ENCODE data around the gene ARRB1. TPM values are rescaled to one million over a fixed set of nuclear protein-coding genes. Genes with fewer than 3 reads are reported as not detected.
A peak's percentile ranks its signal among the peaks of the same experiment; 100 is the strongest.
"Not testable (repeated sequence)": the region's sequence is repeated elsewhere in the genome, so short reads cannot be mapped to it uniquely, and the experiment has no call there.

Gene ARRB1
- total RNA-seq, 1 experiment from 2014 or later: 24.2 TPM

DNA sequence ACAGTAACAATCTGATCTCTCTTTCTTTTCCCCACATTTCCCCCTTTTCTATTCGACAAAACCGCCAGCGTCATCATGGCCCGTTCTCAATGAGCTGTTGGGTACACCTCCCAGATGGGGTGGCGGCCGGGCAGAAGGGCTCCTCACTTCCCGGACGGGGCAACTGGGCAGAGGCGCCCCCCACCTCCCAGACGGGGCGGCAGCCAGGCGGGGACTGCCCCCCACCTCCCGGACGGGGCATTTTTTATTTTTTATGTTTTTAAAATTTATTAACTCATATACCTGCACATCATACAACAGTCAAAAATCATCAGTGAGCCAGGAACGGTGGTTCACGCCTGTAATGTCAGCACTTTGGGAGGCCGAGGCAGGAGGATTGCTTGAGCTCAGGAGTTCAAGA, 27.3 kb upstream of the ARRB1 start:
- H3K36me3 ChIP-seq (ENCODE audit: control insufficient read depth in 1 of 2, insufficient read depth in 2 of 2, low read length in 2 of 2); H3K9me3 ChIP-seq (ENCODE audit: control insufficient read depth in 1 of 2, insufficient read depth in 1 of 2, low read depth in 1 of 2, low read length in 2 of 2); RAD21 ChIA-PET (ENCODE audit: low non-redundant PET in 1 of 2, low total read pairs in 2 of 2, uncharacterized antibody in 2 of 2, unreplicated experiment in 2 of 2); H3K9me2 ChIP-seq (ENCODE audit: insufficient read depth); H3K27ac ChIP-seq (ENCODE audit: low read depth, low read length); intact Hi-C loops (cut with micrococcal nuclease); ATAC-seq; H2AFZ ChIP-seq (ENCODE audit: low read depth, low read length, poor library complexity, severe bottlenecking); H3K79me2 ChIP-seq (ENCODE audit: insufficient read depth, low read length); H3K4me2 ChIP-seq (ENCODE audit: low read length); DNase-seq (ENCODE audit: low read depth, low spot score); H3K27me3 ChIP-seq (ENCODE audit: insufficient read depth, low read length); POLR2A ChIA-PET; BruUV-seq (replicated peaks); H3K4me3 ChIP-seq (replicated peaks in 1 of 2; ENCODE audit: low read depth in 1 of 2, low read length in 2 of 2); H3K9ac ChIP-seq (ENCODE audit: low read length); H4K20me1 ChIP-seq (ENCODE audit: insufficient read depth): not testable (repeated sequence)
- H3K4me1 ChIP-seq (ENCODE audit: control insufficient read depth in 1 of 2, insufficient read depth in 2 of 2, low read length in 2 of 2): peaks cover 5 to 16% of the 10 kb centered on the region in 2 experiments; a peak in 3 of 4 replicates
- CTCF ChIA-PET: interaction anchor here (0.6 kb wide), 1 partner anchor 23 kb away, joined by 3 read pairs; no protein-coding TSS in a partner anchor

DNA sequence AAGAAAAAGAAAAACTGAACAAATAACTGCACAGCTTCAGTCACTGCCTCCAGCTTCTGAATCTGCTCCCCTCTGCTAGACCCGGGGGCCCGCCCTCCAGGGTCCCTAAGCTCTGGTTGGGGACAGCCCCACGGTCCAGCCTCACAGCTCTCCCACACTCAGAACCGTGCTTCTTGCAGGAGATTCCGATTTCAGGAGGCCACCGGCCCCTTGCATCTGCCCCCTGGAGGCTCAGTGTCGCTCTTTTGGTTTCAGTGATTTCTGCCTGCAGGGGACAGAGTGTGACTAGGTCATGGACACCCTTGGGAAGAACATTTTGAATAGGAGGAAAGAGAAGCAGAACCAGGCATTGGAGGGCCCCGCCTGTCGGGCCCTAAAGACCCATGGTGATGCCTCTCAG, 24.7 kb upstream of the ARRB1 start:
- ChIA-PET CTCF (interaction anchor here (0.8 to 1.4 kb wide), 2 partner anchors 12 to 36 kb away, joined by 3 to 4 read pairs; no protein-coding TSS in a partner anchor), RAD21 (ENCODE audit: low non-redundant PET in 1 of 2, low total read pairs in 2 of 2, uncharacterized antibody in 2 of 2, unreplicated experiment in 2 of 2) (no interaction called here), POLR2A (no interaction called here)
- DNase-seq (ENCODE audit: low read depth, low spot score) (no peak), ATAC-seq (peak; percentile 66)
- Histone ChIP-seq H3K36me3 (ENCODE audit: control insufficient read depth in 1 of 2, insufficient read depth in 2 of 2, low read length in 2 of 2) (no peaks in the 10 kb centered on the region), H3K4me2 (ENCODE audit: low read length) (no peak overlapping the region), H3K9me3 (ENCODE audit: control insufficient read depth in 1 of 2, insufficient read depth in 1 of 2, low read depth in 1 of 2, low read length in 2 of 2) (no peaks in the 10 kb centered on the region), H3K79me2 (ENCODE audit: insufficient read depth, low read length) (no peaks in the 10 kb centered on the region), H3K9ac (ENCODE audit: low read length) (no peak overlapping the region), H3K27me3 (ENCODE audit: insufficient read depth, low read length) (no peaks in the 10 kb centered on the region), H3K4me3 (replicated peaks in 1 of 2; ENCODE audit: low read depth in 1 of 2, low read length in 2 of 2) (no peak overlapping the region), H3K4me1 (ENCODE audit: control insufficient read depth in 1 of 2, insufficient read depth in 2 of 2, low read length in 2 of 2) (peaks cover 17 to 27% of the 10 kb centered on the region in 2 experiments), H3K27ac (ENCODE audit: low read depth, low read length) (no peak overlapping the region), H2AFZ (ENCODE audit: low read depth, low read length, poor library complexity, severe bottlenecking) (peak overlapping the region; percentile 26), H4K20me1 (ENCODE audit: insufficient read depth) (no peaks in the 10 kb centered on the region), H3K9me2 (ENCODE audit: insufficient read depth) (no peaks in the 10 kb centered on the region)
- no TSS peak for BruUV-seq (replicated peaks)
- TF ChIP-seq YY1 (IDR thresholded peaks at IDR 0.05; ENCODE audit: extremely low read depth, insufficient replicate concordance, low read depth, low read length): no peak
- TF ChIP-seq POLR2AphosphoS5 (IDR thresholded peaks at IDR 0.05; ENCODE audit: low read depth, low read length): no peak
- TF ChIP-seq, protein P1, sequence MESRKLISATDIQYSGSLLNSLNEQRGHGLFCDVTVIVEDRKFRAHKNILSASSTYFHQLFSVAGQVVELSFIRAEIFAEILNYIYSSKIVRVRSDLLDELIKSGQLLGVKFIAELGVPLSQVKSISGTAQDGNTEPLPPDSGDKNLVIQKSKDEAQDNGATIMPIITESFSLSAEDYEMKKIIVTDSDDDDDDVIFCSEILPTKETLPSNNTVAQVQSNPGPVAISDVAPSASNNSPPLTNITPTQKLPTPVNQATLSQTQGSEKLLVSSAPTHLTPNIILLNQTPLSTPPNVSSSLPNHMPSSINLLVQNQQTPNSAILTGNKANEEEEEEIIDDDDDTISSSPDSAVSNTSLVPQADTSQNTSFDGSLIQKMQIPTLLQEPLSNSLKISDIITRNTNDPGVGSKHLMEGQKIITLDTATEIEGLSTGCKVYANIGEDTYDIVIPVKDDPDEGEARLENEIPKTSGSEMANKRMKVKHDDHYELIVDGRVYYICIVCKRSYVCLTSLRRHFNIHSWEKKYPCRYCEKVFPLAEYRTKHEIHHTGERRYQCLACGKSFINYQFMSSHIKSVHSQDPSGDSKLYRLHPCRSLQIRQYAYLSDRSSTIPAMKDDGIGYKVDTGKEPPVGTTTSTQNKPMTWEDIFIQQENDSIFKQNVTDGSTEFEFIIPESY (IDR thresholded peaks at IDR 0.05; ENCODE audit: extremely low read depth, insufficient replicate concordance, low read length): no peak
- TF ChIP-seq RAD21 (IDR thresholded peaks at IDR 0.05; ENCODE audit: low read depth): peak; percentile 43
- no peak for TF ChIP-seq SIN3A (IDR thresholded peaks at IDR 0.05; ENCODE audit: low read depth)
- TF ChIP-seq, protein P2, sequence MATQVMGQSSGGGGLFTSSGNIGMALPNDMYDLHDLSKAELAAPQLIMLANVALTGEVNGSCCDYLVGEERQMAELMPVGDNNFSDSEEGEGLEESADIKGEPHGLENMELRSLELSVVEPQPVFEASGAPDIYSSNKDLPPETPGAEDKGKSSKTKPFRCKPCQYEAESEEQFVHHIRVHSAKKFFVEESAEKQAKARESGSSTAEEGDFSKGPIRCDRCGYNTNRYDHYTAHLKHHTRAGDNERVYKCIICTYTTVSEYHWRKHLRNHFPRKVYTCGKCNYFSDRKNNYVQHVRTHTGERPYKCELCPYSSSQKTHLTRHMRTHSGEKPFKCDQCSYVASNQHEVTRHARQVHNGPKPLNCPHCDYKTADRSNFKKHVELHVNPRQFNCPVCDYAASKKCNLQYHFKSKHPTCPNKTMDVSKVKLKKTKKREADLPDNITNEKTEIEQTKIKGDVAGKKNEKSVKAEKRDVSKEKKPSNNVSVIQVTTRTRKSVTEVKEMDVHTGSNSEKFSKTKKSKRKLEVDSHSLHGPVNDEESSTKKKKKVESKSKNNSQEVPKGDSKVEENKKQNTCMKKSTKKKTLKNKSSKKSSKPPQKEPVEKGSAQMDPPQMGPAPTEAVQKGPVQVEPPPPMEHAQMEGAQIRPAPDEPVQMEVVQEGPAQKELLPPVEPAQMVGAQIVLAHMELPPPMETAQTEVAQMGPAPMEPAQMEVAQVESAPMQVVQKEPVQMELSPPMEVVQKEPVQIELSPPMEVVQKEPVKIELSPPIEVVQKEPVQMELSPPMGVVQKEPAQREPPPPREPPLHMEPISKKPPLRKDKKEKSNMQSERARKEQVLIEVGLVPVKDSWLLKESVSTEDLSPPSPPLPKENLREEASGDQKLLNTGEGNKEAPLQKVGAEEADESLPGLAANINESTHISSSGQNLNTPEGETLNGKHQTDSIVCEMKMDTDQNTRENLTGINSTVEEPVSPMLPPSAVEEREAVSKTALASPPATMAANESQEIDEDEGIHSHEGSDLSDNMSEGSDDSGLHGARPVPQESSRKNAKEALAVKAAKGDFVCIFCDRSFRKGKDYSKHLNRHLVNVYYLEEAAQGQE (IDR thresholded peaks at IDR 0.05; ENCODE audit: low read depth): no peak
- no peak for TF ChIP-seq SRF (IDR thresholded peaks at IDR 0.05; ENCODE audit: low read depth)
- TF ChIP-seq EZH2 (IDR thresholded peaks at IDR 0.05): no peak
- TF ChIP-seq ZNF274 (IDR thresholded peaks at IDR 0.05; ENCODE audit: low read depth, low read length): no peak
- TF ChIP-seq, protein P3, sequence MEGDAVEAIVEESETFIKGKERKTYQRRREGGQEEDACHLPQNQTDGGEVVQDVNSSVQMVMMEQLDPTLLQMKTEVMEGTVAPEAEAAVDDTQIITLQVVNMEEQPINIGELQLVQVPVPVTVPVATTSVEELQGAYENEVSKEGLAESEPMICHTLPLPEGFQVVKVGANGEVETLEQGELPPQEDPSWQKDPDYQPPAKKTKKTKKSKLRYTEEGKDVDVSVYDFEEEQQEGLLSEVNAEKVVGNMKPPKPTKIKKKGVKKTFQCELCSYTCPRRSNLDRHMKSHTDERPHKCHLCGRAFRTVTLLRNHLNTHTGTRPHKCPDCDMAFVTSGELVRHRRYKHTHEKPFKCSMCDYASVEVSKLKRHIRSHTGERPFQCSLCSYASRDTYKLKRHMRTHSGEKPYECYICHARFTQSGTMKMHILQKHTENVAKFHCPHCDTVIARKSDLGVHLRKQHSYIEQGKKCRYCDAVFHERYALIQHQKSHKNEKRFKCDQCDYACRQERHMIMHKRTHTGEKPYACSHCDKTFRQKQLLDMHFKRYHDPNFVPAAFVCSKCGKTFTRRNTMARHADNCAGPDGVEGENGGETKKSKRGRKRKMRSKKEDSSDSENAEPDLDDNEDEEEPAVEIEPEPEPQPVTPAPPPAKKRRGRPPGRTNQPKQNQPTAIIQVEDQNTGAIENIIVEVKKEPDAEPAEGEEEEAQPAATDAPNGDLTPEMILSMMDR (IDR thresholded peaks at IDR 0.05 in 2 of 3, conservative IDR thresholded peaks at IDR 0.05 in 1 of 3; ENCODE audit: borderline replicate concordance in 1 of 3, insufficient read depth in 1 of 3, low read depth in 2 of 3, low read length in 2 of 3): peak; percentile 41 to 53 (median 43); a peak in 5 of 6 replicates
- intact Hi-C loops (cut with micrococcal nuclease): no loop called here
